Activated CD4-positive, CD25-positive, alpha-beta regulatory T cell treated with anti-CD3 and anti-CD28 coated beads, Interleukin-2, amount 50 U/mL, for 72 hours (primary cell): Measurements from ENCODE around the gene NPIPB2.
"Not testable (repeated sequence)": the region's sequence is repeated elsewhere in the genome, so short reads cannot be mapped to it uniquely, and the experiment has no call there.

Source experiments
- DNase-seq: peaks from one replicate; pipeline ENCODE4 v3.0.0; 2021

Gene NPIPB2

DNA sequence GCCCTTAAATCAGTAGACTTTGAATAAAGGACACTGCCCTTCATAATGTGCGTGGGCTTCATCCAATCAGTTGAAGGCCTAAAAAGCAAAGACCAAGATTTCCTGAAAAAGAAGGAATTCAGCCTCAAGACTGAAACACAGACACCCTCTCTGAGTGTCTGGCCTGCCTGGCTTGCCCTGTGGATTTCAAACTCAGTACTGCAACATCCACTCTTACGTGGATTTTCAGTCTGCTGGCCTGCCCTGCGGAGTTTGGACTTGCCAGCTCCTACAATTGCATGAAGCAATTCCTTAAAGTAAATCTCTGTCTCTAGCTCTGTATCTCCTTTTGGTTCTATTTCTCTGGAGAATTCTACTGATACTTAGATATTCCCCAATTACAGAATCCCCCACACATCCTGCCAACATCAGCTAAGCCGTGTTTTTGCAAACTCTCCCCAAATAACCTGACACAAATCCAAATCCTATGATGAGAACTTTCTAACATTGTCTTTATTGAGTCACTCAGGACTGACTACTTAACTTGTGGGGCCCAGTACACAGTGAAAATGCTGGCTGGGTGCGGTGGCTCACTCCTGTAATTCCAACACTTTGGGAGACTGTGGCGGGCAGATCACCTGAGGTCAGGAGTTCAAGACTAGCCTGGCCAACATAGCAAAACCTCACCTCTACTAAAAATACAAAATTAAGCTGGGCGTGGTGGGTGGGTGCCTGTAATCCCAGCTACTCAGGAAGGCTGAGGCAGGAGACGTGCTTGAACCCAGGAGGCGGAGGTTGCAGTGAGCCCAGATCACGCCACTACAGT is 15.9 kb upstream of the NPIPB2 start:
- no peak for DNase-seq

DNA sequence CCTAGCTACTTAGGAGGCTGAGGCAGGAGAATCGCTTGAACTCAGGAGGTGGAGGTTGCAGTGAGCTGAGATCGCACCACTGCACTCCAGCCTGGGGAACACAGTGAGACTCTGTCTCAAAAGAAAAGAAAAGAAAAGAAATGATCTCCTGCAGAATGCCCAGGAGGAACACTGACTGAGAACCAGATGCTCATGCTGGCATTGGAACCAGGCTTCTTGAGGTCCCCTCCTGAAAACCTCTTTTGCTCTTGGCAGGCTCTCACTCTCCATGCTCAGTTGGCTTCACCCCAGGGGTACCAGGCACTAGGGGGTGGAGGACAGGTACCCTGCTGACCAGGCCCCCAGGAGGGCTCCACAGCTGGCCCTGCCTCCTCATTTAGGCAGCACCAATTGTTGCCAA is 14.7 kb upstream of the NPIPB2 start:
- no peak for DNase-seq

DNA sequence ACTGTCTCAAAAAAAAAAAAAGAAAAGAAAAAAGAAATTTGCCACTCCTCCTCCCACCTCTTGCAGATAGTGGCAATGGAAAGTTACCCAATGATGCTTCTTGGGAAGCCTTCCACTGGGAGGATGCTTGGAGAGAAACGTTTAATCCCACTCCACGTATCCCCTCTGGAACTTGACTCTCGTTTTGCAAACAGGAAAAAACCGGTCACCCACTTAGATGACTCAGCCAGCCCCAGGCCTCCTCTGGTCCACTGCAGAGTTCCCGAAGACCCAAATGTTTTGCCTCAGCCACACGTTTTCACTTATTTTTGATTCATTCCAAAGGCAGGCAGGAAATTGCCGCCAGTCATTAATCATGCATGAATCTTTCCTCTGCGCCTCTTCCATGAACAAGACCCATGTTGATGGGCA is 13.9 kb upstream of the NPIPB2 start:
- DNase-seq = no peak

DNA sequence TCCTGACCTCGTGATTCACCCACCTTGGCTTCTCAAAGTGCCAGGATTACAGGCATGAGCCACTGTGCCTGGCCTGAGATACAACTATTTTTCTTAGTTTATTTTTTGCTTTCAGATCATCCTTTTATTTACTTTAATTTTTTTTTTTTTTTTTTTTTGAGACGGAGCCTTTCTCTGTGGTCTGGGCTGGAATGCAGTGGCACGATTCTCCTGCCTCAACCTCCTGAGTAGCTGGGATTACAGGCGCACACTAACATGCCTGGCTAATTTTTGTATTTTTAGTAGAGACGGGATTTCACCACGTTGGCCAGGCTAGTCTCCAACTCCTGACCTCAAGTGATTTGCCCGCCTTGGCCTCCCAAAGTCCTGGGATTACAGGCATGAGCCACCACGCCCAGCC is 11.7 kb upstream of the NPIPB2 start:
- not testable (repeated sequence) for DNase-seq

DNA sequence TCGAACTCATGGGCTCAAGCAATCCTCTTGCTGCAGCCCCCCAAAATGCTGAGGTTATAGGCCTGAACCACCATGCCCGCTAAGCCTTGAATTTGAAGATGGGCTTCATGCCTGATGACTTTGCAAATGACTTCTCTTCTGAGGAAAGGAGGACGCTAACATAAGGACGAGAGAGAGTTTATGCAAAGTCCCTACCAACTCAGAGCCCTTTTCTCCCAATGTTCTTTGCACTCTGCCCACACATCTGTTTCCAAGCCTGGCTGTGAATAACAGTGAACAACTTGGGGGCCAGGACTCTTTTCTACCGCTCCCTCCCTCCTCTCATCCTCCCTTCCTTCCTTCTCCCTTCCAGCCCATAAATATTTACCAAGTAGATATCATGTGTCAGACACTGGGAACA is 8.5 kb upstream of the NPIPB2 start:
- DNase-seq = no peak

DNA sequence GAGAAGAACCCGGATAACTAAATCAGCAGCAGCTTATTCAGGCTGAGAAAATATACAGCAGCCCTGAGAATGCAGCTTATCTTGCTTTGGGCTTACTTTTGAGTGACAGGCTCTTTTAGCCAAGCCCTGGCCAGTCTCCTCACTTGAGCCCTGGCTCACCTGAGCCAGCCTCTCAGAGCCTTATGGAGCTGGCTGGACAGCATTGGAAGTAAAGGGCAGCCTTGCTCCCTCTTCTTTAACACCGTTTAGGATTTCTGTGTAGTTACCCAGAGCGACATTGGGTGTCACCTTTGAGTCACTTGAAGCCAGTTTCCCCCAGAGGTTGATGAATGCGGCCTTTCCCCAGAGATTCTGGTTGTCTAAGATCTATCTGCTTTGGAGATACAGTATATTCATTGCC is 7.7 kb upstream of the NPIPB2 start:
- no peak for DNase-seq

DNA sequence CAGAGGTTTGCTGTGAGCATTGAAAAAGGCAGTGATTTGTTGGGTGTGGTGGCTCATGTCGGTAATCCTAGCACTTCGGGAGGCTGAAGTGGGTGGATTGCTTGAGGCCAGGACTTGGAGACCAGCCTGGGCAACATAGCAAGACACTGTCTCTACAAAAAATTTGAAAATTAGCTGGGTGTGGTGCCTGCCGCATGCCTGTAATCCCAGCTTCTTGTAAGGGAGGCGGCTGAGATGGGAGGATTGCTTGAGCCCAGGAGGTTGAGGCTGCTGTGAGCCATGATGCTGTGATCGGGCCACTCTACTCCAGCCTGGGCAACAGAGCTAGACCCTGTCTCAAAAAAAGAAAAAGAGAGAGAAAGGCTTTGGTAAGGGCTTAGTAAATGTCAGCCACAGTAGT is 7.0 kb upstream of the NPIPB2 start:
- DNase-seq = no peak

DNA sequence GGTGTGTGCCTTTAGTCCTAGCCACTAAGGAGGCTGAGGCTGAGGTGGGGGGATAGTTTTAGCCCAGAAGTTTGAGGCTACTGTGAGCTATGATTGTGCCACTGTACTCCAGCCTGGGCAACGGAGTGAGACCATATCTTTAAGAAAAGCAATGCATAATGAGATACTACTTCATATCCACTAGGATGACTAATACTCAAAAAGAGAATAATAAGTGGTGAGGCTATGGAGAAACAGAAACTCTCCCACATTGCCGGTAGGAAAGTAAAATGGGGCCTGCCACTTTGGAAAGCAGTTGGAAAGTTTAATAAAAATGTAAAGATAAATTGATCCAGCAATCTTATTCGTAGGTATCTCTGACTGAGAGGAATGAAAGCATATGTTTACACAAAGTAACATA is 4.6 kb upstream of the NPIPB2 start:
- DNase-seq = no peak

DNA sequence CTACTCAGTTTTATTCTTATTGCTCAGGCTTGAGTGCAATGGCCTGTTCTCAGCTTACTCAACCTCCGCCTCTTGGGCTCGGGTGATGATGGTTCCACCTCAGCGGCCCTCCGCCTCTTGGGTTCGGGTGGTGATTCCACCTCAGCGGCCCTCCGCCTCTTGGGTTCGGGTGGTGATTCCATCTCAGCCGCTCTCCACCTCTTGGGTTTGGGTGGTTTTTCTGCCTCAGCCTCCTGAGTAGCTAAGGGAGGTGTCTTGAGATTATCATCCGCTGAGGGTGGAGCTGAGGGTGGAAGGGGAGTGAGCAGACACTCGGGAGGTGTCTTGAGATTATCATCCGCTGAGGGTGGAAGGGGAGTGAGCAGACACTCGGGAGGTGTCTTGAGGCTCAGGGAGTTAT is 14.5 kb downstream of the NPIPB2 start:
- DNase-seq = not testable (repeated sequence)

DNA sequence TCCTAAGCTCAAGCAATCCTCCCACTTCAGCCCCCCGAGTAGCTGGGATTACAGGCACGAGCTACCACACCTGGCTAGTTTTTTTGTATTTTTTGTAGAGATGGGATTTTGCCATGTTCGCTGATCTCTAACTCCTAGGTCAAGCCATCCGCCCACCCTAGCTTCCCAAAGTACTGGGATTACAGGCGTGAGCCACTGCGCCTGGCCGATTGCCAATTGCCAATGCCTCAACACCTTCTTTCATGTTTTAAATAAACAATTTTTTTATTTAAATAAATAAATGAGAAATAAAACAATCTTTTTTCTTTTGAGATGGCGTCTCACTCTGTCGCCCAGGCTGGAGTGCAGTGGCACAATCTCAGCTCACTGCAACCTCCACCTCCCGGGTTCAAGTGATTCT is 17.8 kb downstream of the NPIPB2 start:
- DNase-seq = not testable (repeated sequence)

DNA sequence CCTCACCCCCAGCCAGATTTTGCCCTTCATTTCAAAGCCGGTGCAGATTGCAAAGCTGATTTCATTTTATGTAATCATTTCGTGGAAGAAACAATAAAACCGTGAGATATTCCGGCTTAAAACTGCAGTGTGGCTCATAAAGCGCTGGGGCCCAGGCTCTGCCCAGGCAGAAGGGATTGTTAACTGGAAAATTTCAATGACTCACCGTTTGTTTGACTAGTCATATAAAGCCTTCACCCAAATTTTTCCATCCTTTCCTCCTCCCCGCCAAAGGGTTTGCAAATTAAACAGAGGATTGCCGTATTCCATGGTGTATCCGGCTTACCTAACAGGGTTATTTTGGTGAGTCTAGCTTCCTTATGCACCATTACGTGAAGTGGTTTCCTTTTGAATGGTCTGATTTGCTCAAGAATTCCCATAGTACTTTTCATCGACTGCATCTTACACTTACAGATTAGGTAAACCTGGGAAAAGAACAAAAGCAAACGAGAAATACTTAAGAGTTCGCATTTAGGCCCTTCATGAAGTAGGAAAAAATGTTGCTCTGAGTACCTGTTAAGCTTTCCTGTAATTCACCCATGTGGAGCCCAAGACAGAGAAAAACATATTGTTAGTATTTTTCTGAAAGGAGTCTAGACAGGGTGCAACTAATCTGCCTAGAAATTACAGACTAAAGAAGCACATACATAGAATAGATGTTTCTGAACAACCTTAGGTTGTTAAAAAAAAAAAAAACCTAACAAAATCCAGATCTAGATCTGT is 25.1 kb downstream of the NPIPB2 start:
- no peak for DNase-seq

DNA sequence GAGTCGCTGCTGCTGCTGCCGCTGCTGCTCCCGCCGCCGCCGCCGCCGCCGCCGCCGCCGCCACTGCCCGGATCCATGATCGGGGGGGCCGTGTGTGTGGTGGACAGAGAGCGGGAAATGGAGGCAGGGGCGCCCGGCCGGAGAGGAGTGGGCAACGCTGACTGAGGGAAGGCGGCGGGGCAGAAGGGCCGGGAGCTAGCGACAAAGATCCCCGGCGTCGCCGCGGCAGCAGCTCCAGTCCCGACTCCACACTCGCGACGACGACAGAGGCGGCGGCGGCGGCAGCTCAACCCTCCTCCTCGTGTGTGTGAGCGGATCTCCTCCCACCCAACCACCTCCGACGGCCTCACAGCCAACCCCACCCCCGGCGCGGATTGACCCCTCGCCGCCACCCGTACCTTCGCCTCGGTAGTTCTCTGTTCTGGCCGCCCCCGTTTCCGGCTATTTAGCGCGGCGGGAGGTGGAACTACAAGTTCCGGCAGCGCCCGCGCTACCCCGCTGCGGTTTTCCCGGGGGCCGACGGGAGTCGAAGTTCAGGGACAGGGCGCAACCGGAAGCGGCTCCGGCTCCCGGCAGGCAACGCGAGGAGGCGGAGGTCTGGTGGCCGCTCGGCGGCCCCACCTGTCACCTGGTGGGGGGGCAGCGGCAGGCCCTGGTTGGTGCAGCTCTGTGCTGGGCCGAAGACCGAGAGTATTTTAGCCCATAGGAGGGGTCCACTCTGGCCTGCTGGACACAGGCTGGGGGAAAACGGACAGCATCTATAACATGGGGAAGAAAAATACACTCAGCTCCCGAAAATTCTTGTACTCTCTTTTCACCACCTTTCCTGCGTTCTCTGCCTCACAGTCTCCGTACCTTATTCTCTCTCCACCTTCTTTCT is 26.0 kb downstream of the NPIPB2 start, which contains the start of gene GSPT1:
TSS of gene GSPT1 (minus strand) at position 313 of the 880 bp plus-strand sequence. CDS start at position 77, 236 bp downstream.
- DNase-seq = peak; percentile 99

DNA sequence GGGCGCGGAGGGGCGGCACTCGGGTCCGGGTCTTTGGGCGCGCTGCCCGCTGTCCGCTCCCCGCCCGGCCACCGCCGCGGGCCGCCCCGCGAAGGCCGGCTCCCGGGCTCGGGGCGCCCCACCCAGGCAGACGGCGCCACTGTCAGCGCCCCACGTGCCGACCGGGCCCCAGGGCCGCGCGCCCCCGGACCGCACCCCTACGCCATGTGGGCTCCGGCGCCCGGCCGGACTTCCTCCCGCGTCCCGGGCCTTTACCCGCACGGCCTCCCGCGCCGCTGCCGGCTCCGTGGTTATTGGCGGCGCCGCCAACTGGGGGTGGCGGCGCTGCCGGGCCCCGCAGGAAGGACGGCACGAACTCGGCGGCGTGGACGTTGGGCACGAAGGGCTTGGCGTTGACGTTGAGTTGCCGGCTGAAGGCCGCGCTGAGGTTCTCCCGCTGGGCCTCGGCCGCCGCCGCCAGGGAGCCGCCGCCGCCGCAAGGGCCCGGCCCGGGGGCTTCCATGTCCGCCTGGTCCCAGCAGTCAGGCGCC is 26.7 kb downstream of the NPIPB2 start:
- DNase-seq = peak; percentile 57

DNA sequence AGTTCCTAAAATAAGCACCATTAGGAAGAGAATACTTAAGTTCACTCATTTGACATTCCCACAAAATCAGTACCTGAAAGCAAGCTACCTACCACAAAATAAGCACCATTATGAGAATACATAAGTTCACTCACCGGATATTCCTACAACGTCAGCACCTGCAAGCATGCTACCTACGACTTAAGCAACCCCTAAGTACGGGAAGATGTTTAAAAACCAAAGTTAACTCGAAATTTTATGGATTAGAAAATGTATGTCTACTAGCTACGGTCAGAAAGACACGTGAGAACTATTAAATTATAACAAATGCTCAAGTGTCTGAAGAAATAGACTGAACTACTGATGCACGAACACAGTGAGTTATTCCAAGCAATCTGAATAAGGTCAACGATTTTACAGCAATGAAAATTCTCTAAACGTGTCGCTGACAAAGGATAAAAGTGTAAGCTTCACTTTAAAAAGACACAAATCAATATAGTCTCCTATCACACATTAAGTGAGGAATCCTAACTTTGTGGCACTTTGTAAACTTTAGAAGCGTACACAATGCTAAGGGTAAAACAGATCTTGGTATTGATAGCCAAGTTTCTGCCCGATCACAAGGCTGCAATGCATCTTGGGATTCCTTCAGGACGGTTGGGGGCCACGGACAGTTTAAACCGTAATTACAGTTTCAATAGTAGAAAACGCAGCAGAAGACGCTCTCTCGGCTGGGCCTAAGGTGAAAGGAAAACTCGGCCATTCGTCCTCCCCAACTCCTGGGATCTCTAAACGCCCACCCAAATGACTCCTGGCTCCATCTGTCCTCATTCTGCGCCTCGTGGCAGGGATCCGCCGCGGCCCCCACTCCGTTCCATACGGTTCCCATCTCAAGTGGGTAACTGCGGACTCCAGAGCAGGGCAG is 27.4 kb downstream of the NPIPB2 start:
- peak; percentile 31 for DNase-seq

DNA sequence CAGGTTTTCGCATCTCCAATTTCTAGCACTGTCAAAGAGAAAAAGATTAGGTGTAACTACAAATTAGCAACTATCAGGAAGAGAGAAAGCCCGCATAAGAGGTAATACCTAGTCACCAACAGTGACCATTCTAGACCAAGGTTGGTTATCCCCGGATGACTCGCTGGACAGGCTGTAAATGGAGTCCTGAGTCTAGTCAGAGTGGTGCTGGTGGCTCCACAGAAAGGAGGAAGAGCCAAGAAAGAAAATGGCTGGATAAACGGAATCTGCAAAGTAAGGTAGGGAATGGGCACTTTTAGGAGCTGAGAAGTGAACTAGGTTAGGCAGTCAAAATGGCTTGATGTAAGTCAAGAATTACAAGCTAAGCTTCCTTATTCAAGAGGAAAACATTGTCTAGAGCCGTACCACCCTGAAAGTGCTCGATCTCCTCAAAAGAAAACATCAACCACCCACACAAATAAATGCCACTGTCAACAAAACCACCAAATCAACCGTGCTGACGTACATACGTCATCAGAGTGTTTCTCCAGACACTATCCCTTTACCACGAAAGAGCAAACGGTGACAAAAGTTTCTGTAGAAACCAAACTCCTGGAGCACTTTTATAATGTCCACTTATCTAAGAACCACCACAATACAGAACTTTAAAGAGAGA is 28.3 kb downstream of the NPIPB2 start:
- DNase-seq = no peak

DNA sequence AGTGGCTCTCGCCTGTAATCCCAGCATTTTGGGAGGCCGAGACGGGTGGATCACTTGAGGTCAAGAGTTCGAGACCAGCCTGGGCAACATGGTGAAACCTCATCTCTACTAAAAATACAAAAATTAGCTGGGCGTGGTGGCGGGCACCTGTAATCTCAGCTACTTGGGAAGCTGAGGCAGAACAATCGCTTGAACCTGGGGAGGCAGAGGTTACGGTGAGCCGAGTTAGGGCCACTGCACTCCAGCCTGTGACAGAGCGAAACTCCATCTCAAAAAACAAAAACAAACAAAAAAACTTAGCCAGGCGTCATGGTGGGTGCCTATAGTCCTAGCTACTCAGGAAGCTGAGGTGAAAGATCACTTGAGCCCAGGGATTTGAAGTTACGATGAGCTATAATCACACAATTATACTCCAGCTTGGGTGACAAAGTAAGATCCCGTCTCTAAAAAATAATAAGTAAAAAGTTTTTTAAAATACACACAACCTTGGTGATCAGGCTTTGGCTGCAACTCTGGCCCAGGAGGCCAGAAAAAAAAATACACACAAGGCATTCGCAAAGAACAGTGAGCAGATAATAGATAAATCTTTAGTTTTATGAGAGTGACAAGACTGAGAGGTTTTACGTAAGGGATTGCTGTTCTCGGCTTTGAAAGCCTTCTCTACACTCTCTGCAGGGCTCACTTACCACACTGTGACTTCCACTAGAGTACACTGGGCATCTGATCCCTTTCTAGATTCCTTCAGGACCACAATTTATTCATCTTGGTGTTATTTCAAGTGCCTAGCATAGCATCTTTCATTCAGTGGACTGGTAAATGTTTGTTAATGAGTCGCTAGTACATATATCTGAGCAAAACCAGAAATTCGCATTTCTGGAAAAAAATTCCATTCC is 31.9 kb downstream of the NPIPB2 start:
- no peak for DNase-seq

DNA sequence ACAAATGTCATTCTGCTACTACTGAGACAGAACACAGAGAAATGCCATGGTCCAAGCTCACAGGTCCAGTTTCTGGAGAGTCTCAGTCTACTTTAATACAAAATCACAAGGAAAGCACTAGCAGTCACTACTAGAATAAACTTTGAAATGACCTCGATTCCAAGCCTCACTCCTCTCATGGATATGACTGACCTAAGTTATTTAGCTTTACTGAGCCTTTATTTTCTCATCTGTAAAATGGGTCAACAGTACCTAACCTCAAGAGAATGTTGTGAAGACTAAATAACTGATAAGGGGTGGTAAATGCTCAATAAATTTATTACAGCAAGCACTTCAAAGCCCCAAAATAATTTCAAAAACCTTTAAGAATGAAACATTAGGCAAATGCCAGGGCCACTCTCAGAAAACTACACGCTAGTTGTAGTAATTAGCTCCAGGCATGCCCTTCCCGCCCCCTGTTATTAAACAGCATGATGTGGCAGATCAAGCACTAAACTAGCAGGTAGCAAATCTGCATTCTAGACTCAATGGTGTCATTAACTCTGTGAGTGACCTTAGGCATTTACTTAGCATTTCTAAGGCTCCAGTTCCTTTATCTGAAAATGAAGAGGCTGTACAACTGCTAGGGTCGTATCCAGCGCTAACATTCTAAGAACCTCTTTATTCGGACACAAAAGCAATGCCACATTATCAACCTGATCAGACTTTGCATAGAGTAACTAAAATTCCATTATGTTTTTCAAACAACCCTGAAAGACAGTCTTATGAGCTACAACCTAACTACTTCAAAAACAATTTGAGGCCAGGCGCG is 34.5 kb downstream of the NPIPB2 start:
- DNase-seq = no peak

DNA sequence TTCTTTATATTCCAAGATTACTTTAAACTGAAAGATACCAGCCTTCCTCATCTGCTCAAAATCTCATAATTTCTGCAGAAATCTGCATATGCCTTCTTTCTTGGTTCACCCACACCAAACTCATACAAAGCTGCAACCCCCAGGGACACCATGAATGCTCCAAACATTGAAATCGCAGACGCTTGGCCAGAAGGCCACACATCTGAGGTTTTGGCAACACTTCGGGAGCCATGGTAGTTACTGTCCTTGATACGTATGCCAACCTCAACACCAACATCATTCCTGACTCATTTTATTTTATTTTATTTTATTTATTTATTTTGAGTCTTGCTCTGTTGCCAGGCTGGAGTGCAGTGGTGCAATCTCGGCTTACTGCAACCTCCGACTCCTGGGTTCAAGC is 37.9 kb downstream of the NPIPB2 start:
- DNase-seq = no peak

DNA sequence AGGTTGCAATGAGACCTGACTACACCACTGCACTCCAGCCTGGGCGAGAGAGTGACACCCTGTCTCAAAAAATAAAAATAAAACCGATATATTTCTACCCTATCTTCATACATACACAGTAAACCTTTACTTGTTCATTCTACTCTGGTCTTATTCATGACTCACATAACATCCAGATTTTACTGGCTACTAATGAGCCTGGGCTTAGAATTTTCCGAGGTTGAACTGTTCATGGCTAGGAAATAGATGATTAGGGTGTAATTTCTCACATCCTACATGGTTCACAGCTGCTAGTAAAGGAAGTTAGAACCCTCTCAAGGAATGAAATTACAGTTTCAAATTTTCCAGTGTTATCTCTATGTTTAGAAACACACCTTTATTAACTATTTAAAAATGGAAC is 40.8 kb downstream of the NPIPB2 start:
- DNase-seq = no peak
